KMS-11 (cell line): ENCODE measurements around the gene PPFIBP1.

ENCODE experiments used
- H2AFZ ChIP-seq: fragments of 200-600 bp; sonication (generic); 2 replicates; pipeline ENCODE4 v1.6.1; 2016; ENCODE audit warnings: antibody characterized with exemption, mixed run types, low read depth
- H3K27ac ChIP-seq: fragments of 200-600 bp; sonication (generic); 2 replicates; pipeline ENCODE4 v1.6.1; 2016; ENCODE audit warnings: mild to moderate bottlenecking, mixed run types
- H3K27me3 ChIP-seq: fragments of 200-600 bp; sonication (generic); 2 replicates; pipeline ENCODE4 v1.6.1; 2017; ENCODE audit warnings: mild to moderate bottlenecking, low read depth, mixed run types, moderate library complexity; ENCODE audit not compliant: insufficient read depth
- H3K36me3 ChIP-seq: fragments of 200-600 bp; sonication (generic); 2 replicates; pipeline ENCODE4 v1.6.1; 2017; ENCODE audit warnings: mild to moderate bottlenecking, mixed run types; ENCODE audit not compliant: insufficient read depth
- H3K4me1 ChIP-seq: fragments of 200-600 bp; sonication (generic); 2 replicates; pipeline ENCODE4 v1.6.1; 2016; ENCODE audit warnings: mild to moderate bottlenecking, low read depth, mixed run types; ENCODE audit not compliant: poor library complexity, severe bottlenecking
- H3K4me2 ChIP-seq: fragments of 200-600 bp; sonication (generic); 2 replicates; pipeline ENCODE4 v1.7.0; 2016; ENCODE audit warnings: mild to moderate bottlenecking, mixed run types
- H3K4me3 ChIP-seq: fragments of 200-600 bp; sonication (generic); IDR thresholded peaks from 2 replicates; pipeline ENCODE4 v1.6.1; 2017; ENCODE audit warnings: low read depth, low read length, mixed read lengths; ENCODE audit not compliant: insufficient read depth
- H3K79me2 ChIP-seq: fragments of 200-600 bp; sonication (generic); 2 replicates; pipeline ENCODE4 v1.6.1; 2016; ENCODE audit warnings: low read depth, mixed run types; ENCODE audit not compliant: insufficient read depth
- H3K9ac ChIP-seq: fragments of 200-600 bp; sonication (generic); 2 replicates; pipeline ENCODE4 v1.6.1; 2016; ENCODE audit warnings: mild to moderate bottlenecking, mixed run types
- H4K20me1 ChIP-seq: fragments of 200-600 bp; sonication (generic); 2 replicates; pipeline ENCODE4 v1.6.1; 2016; ENCODE audit warnings: mild to moderate bottlenecking, mixed run types; ENCODE audit not compliant: insufficient read depth
- TF ChIP-seq, protein P1 (sequence below): fragments of 200-600 bp; sonication (generic); conservative IDR thresholded peaks from 2 replicates; pipeline ENCODE4 v1.6.1; 2017; ENCODE audit warnings: low read depth, mild to moderate bottlenecking, antibody characterized with exemption, low read length, moderate library complexity, mixed read lengths

The PPFIBP1 gene

DNA sequence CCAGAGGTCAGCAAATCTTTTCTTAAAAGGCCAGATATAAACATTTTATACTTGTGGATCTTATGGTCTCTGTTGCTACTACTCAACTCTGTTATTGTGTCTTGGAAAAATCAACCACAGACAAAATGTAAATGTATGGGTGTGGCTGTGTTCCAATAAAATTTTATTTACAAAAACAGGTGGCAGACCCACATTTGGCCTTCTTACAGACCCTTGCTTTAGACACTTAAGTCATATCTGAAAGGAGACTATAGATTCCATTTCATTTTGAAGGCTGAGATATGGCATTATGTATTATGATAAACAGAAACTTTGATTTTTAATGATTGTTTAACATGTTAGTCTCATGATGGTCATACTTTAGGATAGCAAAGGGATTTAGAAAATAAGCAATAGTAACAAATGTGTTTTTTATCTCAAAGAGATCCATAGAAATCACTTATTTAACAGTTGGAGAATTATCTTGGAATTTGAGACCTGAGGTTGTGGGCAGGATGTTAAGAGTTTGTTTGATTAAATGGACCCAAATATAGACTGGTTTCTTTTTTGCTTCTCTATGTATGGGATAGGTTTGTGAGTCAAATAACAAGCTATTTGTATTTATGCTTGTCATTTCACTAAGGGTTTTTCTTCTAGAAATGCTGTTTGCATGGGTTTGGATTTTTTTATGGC lies 51.2 kb downstream of the PPFIBP1 start:
- H3K4me1 ChIP-seq, result no peaks in the 10 kb centered on the region
- no peaks in the 10 kb centered on the region for H4K20me1 ChIP-seq
- no peaks in the 10 kb centered on the region for H3K36me3 ChIP-seq
- H2AFZ ChIP-seq, result no peak overlapping the region
- no peaks in the 10 kb centered on the region for H3K27me3 ChIP-seq
- no peak overlapping the region for H3K4me2 ChIP-seq
- no peak overlapping the region for H3K27ac ChIP-seq
- H3K79me2 ChIP-seq, result no peaks in the 10 kb centered on the region
- no peak overlapping the region for H3K9ac ChIP-seq
- no peak overlapping the region for H3K4me3 ChIP-seq
- TF ChIP-seq, protein P1, sequence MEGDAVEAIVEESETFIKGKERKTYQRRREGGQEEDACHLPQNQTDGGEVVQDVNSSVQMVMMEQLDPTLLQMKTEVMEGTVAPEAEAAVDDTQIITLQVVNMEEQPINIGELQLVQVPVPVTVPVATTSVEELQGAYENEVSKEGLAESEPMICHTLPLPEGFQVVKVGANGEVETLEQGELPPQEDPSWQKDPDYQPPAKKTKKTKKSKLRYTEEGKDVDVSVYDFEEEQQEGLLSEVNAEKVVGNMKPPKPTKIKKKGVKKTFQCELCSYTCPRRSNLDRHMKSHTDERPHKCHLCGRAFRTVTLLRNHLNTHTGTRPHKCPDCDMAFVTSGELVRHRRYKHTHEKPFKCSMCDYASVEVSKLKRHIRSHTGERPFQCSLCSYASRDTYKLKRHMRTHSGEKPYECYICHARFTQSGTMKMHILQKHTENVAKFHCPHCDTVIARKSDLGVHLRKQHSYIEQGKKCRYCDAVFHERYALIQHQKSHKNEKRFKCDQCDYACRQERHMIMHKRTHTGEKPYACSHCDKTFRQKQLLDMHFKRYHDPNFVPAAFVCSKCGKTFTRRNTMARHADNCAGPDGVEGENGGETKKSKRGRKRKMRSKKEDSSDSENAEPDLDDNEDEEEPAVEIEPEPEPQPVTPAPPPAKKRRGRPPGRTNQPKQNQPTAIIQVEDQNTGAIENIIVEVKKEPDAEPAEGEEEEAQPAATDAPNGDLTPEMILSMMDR, result no peak

DNA sequence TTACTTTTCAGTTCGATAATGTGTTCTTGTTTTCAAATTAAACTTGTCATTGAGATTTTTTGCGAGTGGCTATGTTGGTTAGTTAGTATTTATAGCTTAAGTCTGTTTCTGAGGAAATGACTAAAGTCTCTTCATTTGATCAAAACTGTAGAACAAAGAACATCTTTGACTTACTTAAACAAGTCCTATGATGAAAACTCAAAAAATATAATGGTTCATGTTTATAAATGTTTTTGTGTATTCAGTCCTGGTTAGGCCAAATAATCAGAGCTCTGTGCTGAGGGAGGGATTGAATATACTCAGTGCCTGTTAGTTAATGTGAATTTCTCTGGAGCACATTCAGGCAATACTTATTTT lies 51.7 kb downstream of the PPFIBP1 start:
- H2AFZ ChIP-seq, result no peak overlapping the region
- no peaks in the 10 kb centered on the region for H3K36me3 ChIP-seq
- no peaks in the 10 kb centered on the region for H4K20me1 ChIP-seq
- TF ChIP-seq, protein P1, result no peak
- H3K27ac ChIP-seq, result no peak overlapping the region
- no peak overlapping the region for H3K4me2 ChIP-seq
- H3K27me3 ChIP-seq, result no peaks in the 10 kb centered on the region
- no peaks in the 10 kb centered on the region for H3K4me1 ChIP-seq
- H3K79me2 ChIP-seq, result no peaks in the 10 kb centered on the region
- no peak overlapping the region for H3K4me3 ChIP-seq
- no peak overlapping the region for H3K9ac ChIP-seq

DNA sequence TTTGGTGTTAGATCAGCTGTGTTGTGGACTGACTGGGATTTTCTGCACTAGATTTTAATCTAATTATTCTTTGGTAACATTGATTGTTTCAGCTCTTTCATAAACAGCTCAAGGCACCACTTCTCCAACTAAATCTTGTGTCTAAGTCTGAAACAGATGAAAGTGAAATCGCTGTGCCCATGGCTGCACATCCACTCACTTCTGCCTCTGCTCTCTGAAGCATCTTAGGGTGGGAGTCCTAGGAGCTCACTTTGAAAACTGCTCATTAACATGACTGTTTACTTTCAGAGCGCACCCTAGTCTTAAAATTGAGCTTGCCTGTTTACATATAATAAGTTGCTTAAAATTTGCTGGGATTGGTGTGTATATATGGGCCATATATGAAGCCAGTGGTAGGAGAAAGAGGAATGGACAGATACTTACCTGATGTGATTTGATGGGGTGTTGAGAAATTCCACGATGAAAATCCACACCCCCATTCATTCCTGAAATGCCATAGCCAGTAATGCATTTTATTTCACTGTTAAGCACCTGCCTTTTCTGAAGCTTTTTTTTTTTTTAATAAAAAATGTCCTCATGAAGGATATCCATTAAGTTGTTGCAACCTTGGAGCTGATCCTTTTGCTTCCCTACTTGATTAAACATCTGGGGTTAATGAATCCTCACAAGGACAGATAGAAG lies 52.8 kb downstream of the PPFIBP1 start:
- no peak overlapping the region for H2AFZ ChIP-seq
- TF ChIP-seq, protein P1, result no peak
- H3K27ac ChIP-seq, result no peak overlapping the region
- H3K79me2 ChIP-seq, result no peaks in the 10 kb centered on the region
- H3K9ac ChIP-seq, result no peak overlapping the region
- no peaks in the 10 kb centered on the region for H3K27me3 ChIP-seq
- H4K20me1 ChIP-seq, result no peaks in the 10 kb centered on the region
- no peaks in the 10 kb centered on the region for H3K4me1 ChIP-seq
- H3K4me2 ChIP-seq, result no peak overlapping the region
- no peaks in the 10 kb centered on the region for H3K36me3 ChIP-seq
- no peak overlapping the region for H3K4me3 ChIP-seq

- TF ChIP-seq, protein P1, result no peak
- Histone ChIP-seq H3K79me2 (no peaks in the 10 kb centered on the region), H3K4me1 (no peaks in the 10 kb centered on the region)
These were observed 53.7 kb downstream of the PPFIBP1 start for GRCh38 chr12:27577688-27578087.

More at GRCh38 chr12:27577688-27578087, 53.7 kb downstream of the PPFIBP1 start:
- Histone ChIP-seq H3K4me3 (no peak overlapping the region), H4K20me1 (no peaks in the 10 kb centered on the region), H3K27ac (no peak overlapping the region), H2AFZ (no peak overlapping the region), H3K36me3 (no peaks in the 10 kb centered on the region), H3K27me3 (no peaks in the 10 kb centered on the region), H3K9ac (no peak overlapping the region), H3K4me2 (no peak overlapping the region)
